Urinary bladder (tissue), 4 donors: ENCODE results near the gene ARHGAP15. TPM values are rescaled to one million over a fixed set of nuclear protein-coding genes. Genes with fewer than 3 reads are reported as not detected.

Source experiments
- DNase-seq: peaks from one replicate; pipeline ENCODE4 v3.0.0-alpha.2; 2015; ENCODE audit errors: extremely low spot score
- H3K27ac ChIP-seq: one replicate; pipeline ENCODE4 v1.5.1; 2013; ENCODE audit warnings: low read depth, mild to moderate bottlenecking, moderate library complexity
- H3K36me3 ChIP-seq: one replicate; pipeline ENCODE4 v1.6.1; 2013; ENCODE audit warnings: mild to moderate bottlenecking, moderate library complexity; ENCODE audit not compliant: insufficient read depth
- H3K4me1 ChIP-seq: one replicate; pipeline ENCODE4 v1.6.1; 2013; ENCODE audit warnings: mild to moderate bottlenecking, moderate library complexity; ENCODE audit not compliant: insufficient read depth
- H3K4me3 ChIP-seq: one replicate; pipeline ENCODE4 v1.5.1; 2013; ENCODE audit warnings: low read depth, low read length
- WGBS: extraction: QIAGEN DNeasy Blood & Tissue Kit; methylation state at CpG from one replicate; pipeline ENCODE4 v1.1.7; 2013; 5-methylcytosine and 5-hydroxymethylcytosine counted together
- polyA plus RNA-seq: library from polyadenylated mRNA; stranded (reverse); fragments of 200-250 nt; gene quantifications from one replicate; pipeline ENCODE4 v1.2.3, GENCODE V29; 2013
- total RNA-seq: library from RNA; depleted of rRNA; stranded (reverse); fragments of >200 nt; gene quantifications from one replicate; pipeline ENCODE4 v1.2.3, GENCODE V29; 2014
- donor health status: healthy with polysubstance abuse.
- donor health status: healthy.

Gene ARHGAP15
- total and polyA plus RNA-seq, 2 donors: 3.9 to 107 TPM

GRCh38 chr2:143475041-143475776 lies 346.0 kb downstream of the ARHGAP15 start:
- 43% methylated on average over 7 of the region's 7 CpGs for WGBS
- Histone ChIP-seq H3K27ac (no peak overlapping the region), H3K36me3 (no peaks in the 10 kb centered on the region), H3K4me1 (no peaks in the 10 kb centered on the region), H3K4me3 (no peak overlapping the region)
- DNase-seq: no peak

DNA sequence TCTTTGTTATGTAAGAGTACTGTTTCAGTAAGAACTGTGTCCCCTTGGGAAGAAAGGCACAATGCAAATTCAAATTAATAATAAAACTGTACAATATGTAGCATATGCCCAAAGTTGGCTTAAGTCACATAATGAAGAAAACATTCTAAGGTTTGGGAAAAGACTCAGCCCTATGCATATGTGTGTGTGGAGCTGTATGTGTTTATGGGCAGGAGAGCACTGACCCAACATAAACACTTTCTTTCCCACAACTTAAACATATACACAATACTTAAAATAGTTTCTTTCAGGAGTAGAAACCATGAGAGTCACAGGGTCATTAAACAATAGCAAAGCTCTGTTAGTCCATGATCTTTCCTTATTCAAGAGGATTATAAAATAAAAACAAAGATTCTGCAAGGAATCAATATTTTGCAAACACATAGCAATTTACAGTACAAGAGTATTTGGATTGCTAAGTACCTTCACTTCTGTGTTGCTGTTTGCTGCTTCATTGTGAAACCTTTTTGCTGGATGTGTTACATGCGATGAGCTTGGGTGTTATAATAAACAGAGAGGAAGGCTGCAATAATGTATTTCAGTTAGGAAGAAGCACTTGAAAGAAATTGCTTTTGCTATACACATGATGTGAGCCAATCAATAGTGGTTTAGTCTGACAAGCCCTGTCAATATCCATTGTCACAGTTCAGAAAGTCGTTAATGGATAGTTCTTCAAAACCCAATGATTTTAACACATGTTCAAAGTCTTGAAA lies 347.3 kb downstream of the ARHGAP15 start:
- H3K36me3 ChIP-seq: no peaks in the 10 kb centered on the region
- no peak overlapping the region for H3K27ac ChIP-seq
- 88% methylated on average over 2 of the region's 2 CpGs for WGBS
- no peak for DNase-seq
- H3K4me1 ChIP-seq: no peaks in the 10 kb centered on the region
- H3K4me3 ChIP-seq: no peak overlapping the region

DNA sequence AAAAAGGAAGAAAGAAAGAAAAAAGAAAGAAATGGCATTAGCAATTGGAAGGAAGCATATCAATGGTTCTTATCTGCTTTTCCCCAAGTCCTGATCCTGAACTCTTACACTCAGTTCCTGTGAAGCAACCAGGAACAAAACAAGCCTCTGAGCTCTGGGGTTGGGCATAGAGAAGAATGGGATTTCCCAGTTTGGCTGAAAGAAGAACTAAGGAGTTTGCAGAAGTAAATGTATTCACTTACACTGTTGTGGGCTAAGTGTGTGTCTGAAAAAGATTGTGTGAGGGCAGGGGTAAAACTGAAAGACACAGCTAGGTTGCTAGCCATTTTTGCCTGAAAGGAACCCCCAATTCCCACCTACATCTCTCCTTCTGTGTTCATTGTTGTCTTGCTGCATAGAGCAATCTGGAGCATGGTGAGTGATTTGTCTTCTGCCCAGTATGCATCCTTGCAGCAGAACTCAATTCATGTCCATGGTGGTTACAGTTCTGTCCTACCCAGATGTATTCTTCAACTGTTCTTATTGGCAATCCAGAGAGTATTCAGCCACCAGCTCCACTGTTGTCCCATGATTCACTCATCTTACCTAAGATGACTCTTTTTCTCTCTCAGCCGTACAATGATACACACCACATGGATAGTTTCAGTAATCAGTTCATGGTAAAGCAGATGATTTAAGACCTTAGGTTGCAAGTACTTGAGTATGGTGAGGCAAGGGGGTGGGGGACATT lies 348.7 kb downstream of the ARHGAP15 start:
- Histone ChIP-seq H3K4me3 (no peak overlapping the region), H3K27ac (no peak overlapping the region), H3K4me1 (no peaks in the 10 kb centered on the region), H3K36me3 (no peaks in the 10 kb centered on the region)
- WGBS: 100% methylated on average over 1 of the region's 1 CpG
- no peak for DNase-seq

- H3K4me3 ChIP-seq: no peak overlapping the region
- no peaks in the 10 kb centered on the region for H3K36me3 ChIP-seq
- no peaks in the 10 kb centered on the region for H3K4me1 ChIP-seq
- H3K27ac ChIP-seq: no peak overlapping the region
- DNase-seq: no peak
- WGBS: 92% methylated on average over 2 of the region's 2 CpGs
Observed at GRCh38 chr2:143480086-143480485, 350.9 kb downstream of the ARHGAP15 start.

GRCh38 chr2:143480601-143481236 lies 351.5 kb downstream of the ARHGAP15 start:
- Histone ChIP-seq H3K4me1 (no peaks in the 10 kb centered on the region), H3K4me3 (no peak overlapping the region), H3K36me3 (no peaks in the 10 kb centered on the region), H3K27ac (no peak overlapping the region)
- 73% methylated on average over 2 of the region's 2 CpGs for WGBS
- no peak for DNase-seq

DNA sequence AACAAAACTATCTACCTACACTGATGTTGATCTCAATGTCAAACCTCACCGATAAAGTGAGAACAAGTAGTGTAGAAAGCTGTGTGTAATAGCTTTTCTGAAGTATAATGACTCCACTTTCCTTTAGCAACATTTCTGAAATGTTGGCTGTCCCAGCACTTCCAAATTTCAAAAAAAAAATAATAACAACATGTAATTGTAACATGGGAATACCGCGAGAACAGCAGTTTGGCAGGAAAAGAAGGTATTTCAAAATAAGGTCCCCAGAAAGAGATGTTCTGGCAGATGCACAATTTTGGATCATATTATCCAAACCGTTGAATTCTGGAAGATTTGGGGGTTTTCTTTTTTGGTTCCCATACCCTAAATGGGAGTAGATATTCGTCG lies 352.0 kb downstream of the ARHGAP15 start:
- no peak for DNase-seq
- WGBS: 50% methylated on average over 6 of the region's 6 CpGs
- H3K27ac ChIP-seq: peak overlapping the region; percentile 2
- no peaks in the 10 kb centered on the region for H3K4me1 ChIP-seq
- no peaks in the 10 kb centered on the region for H3K36me3 ChIP-seq
- no peak overlapping the region for H3K4me3 ChIP-seq

DNA sequence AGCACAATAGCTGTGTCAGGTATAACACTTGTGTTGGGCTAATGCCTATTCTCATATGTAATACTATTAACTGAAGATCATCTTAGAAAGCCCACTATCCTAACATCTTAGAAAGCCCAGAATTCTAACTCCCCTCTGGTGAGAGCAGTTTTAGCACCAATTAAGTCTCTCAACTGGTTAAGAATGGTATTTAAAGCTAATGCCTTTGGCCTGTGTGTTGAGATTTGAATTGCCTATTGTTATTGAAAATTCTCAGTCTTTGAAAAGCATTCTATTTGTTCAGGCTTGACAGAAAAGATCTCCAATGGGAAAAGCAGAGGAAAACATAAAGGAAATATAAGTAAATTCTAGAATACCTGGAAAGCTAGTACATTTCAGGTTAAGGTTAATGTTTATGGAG lies 352.5 kb downstream of the ARHGAP15 start:
- Histone ChIP-seq H3K4me3 (no peak overlapping the region), H3K27ac (peak overlapping the region; percentile 10), H3K4me1 (no peaks in the 10 kb centered on the region), H3K36me3 (no peaks in the 10 kb centered on the region)
- DNase-seq: no peak

DNA sequence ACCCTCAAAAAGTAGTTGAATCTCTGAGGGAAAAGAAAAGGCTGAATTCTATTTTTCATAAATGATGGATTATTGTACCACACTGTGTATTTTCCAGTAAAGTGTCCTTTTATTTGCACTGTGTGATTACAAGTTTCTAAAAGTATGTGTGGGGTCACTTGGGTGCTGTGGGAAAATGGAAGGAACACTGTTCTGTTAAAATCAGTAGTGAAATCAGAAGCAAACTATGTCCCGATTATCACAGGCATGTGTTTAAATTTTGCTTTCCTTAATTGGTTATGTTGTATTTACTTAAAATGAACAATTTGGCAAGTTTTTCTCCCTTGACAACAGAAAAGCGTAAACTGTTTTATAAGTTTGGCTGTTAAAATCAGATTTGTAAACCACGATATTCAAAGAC lies 353.1 kb downstream of the ARHGAP15 start:
- H3K4me1 ChIP-seq: no peaks in the 10 kb centered on the region
- no peak overlapping the region for H3K4me3 ChIP-seq
- DNase-seq: no peak
- no peak overlapping the region for H3K27ac ChIP-seq
- WGBS: 30% methylated on average over 3 of the region's 3 CpGs
- no peaks in the 10 kb centered on the region for H3K36me3 ChIP-seq

DNA sequence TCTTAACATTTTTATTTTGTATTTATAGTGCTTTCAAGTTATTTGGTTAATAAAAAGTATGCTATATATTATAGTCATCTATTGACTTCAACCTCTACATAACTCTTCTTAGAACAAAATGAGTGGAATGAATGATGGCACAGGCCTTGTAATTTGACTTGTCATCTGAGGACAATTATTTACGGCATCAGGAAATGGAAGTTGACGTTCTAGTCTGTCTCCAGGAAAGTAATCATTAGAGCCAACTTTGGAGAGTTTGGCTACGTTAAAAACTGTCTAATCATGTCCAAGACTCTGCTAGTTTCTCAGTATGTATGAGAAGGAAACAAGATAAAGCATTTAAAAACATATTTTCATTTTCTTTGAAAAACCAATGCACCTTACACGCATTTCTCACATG lies 353.6 kb downstream of the ARHGAP15 start:
- H3K27ac ChIP-seq: no peak overlapping the region
- 39% methylated on average over 4 of the region's 4 CpGs for WGBS
- DNase-seq: no peak
- no peak overlapping the region for H3K4me3 ChIP-seq
- no peaks in the 10 kb centered on the region for H3K36me3 ChIP-seq
- H3K4me1 ChIP-seq: no peaks in the 10 kb centered on the region

DNA sequence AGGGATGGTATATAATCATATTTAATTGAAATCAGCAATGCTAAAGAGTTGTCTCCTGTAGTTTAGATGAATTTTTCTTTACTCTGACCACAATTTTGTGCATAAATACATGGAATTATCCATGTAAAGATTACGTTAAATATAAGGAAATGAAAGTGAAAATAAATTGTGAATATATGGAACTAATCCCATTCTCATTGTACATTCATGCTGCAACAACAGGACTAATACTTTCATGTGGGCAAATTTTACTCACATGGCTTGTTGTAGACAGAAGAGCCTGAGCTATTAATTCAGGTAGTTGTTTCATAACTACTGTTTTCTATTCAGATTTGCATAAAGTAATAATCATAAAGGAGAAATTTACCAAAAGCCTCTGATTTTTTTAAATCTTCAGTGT lies 357.8 kb downstream of the ARHGAP15 start:
- H3K4me1 ChIP-seq: no peaks in the 10 kb centered on the region
- no peak overlapping the region for H3K4me3 ChIP-seq
- WGBS: 54% methylated on average over 1 of the region's 1 CpG
- no peaks in the 10 kb centered on the region for H3K36me3 ChIP-seq
- no peak for DNase-seq
- H3K27ac ChIP-seq: no peak overlapping the region

DNA sequence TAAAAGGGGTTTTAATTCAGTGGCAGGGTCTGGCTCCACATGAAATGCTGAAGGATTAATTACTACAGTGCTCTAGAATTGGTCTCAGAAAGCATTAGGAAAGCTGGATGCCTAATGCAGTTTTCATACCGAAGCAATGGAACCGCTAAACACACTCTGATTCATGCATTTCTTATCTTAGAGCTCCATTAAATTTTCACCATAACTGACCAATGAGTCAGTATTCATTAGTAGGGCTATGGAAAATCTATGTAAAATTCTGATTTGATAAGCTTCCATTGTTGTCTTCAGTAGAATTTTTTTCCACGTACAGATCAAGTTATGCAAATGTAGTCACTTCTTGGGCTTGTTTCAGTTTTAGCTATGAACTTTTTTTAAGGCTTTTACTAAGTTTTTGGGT lies 359.9 kb downstream of the ARHGAP15 start:
- DNase-seq: no peak
- no peaks in the 10 kb centered on the region for H3K36me3 ChIP-seq
- peak overlapping the region; percentile 23 for H3K27ac ChIP-seq
- no peak overlapping the region for H3K4me3 ChIP-seq
- no peaks in the 10 kb centered on the region for H3K4me1 ChIP-seq
- WGBS: 59% methylated on average over 3 of the region's 3 CpGs

DNA sequence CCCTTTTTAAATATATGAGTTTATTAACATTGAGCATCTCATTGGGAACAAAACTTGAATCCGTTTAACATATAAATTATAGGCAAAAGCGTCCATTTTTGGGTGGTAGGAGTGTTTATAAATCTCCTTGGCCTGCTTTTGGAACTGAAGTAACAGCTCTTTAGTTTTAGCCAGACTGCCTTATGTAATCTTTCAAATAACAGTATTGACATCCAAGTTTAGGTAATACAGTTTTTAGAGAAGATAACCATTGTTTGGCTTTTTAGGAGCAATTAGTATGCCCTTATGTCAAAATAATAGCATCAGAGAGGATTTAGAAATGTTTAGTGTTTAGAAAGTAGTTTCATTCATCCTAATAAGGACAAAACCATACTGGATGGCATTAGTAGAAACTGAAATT lies 361.9 kb downstream of the ARHGAP15 start:
- Histone ChIP-seq H3K4me1 (no peaks in the 10 kb centered on the region), H3K4me3 (no peak overlapping the region), H3K27ac (no peak overlapping the region), H3K36me3 (no peaks in the 10 kb centered on the region)
- 29% methylated on average over 2 of the region's 2 CpGs for WGBS
- DNase-seq: no peak

DNA sequence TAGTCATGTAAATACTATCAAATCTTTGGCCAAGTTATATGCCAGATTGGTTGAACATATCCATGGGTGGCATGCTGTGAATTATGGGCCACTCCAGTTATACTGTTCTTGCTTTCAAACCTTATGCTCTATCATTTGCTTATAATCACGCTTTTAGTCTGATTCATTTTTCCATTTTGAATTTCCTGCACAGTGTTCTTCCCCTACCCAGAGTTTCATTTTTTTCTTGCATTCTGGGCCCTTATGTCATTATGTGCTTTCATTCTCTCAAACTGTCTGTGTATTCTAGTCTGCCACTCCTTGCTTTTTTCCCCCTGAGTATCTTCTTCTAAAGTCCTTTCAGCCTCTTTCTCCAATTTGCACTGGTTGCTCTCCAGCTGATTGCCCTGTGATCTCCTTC lies 364.1 kb downstream of the ARHGAP15 start:
- H3K4me1 ChIP-seq: no peaks in the 10 kb centered on the region
- H3K27ac ChIP-seq: no peak overlapping the region
- no peak for DNase-seq
- no peaks in the 10 kb centered on the region for H3K36me3 ChIP-seq
- no peak overlapping the region for H3K4me3 ChIP-seq
- WGBS: 97% methylated on average over 1 of the region's 1 CpG
